ENCODE data around the gene CD300H.

DNA sequence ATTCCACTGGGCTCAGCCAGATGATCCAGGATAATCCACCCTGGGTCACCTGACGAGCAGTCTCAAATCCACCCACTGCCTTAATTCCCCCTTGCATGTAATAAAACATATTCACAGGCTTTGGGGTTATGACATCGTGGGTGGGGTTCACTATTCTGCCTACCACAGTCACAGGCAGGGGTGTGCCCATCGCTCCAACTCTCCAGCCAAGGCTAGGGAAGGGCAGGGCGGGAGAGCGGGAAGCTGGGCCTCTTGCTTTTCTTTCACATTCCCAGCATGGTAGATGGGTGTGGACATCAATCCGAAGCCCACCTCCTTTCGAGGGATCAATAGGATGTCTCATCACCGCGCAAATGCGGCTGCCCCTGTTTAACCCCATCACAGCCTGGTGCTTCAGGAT is 37.5 kb upstream of the CD300H start:
- TF ChIP-seq, protein P1, sequence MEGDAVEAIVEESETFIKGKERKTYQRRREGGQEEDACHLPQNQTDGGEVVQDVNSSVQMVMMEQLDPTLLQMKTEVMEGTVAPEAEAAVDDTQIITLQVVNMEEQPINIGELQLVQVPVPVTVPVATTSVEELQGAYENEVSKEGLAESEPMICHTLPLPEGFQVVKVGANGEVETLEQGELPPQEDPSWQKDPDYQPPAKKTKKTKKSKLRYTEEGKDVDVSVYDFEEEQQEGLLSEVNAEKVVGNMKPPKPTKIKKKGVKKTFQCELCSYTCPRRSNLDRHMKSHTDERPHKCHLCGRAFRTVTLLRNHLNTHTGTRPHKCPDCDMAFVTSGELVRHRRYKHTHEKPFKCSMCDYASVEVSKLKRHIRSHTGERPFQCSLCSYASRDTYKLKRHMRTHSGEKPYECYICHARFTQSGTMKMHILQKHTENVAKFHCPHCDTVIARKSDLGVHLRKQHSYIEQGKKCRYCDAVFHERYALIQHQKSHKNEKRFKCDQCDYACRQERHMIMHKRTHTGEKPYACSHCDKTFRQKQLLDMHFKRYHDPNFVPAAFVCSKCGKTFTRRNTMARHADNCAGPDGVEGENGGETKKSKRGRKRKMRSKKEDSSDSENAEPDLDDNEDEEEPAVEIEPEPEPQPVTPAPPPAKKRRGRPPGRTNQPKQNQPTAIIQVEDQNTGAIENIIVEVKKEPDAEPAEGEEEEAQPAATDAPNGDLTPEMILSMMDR (conservative IDR thresholded peaks at IDR 0.05): no peak
- no peak for TF ChIP-seq ZFX (IDR thresholded peaks at IDR 0.05)
